Measurements from ENCODE around the gene KLK1.
"Not testable (repeated sequence)": the region's sequence is repeated elsewhere in the genome, so short reads cannot be mapped to it uniquely, and the experiment has no call there.

The KLK1 gene

GRCh38 chr19:50791594-50792271, 31.9 kb downstream of the KLK1 start:
- no peak for FAIRE-seq

DNA sequence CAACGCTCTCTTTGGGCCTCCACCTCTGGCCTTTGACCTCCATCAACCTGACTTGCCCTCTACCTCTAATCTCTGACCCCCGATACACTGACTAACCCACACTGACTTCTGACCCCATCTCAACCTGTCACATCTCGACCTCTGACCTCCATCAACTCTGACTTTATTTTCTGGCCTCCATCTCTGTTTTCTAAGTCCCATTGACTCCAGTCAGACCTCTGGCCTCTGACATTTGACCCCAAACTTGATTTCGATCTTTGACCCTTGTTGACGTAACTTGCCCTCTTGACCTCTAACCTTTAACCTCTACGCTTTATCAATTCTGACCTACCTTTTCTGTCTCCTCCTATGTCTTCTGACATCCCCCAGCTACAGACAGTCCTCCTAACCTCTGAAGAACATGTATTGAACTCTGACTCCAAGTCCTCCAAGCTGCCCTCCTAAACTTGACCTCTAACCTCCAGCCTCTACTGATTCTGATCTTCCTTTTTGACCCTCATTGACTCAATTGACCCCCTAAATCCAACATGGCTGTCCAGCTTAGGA, 32.6 kb downstream of the KLK1 start:
- no peak for FAIRE-seq

DNA sequence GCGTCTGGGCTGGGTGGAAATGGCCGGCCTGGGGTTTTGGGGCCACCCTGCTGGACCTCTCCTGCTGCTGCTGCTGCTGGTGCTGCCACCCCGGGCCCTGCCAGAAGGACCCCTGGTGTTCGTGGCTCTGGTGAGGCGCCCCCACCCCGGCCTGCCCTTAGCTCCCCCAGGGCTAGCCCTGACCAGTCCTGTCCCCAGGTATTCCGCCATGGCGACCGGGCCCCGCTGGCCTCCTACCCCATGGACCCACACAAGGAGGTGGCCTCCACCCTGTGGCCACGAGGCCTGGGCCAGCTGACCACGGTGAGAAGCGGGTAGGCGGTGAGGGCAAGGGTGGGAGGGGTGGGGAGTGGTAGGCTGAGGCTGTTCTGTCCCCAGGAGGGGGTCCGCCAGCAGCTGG, 33.2 kb downstream of the KLK1 start, which contains the start of gene ACP4:
ACP4 (plus strand) TSS at position 20 of the 400 bp plus-strand sequence; CDS start at position 20, 0 bp downstream.
- no peak for FAIRE-seq

GRCh38 chr19:50785329-50785728, 38.3 kb downstream of the KLK1 start:
- FAIRE-seq = no peak

GRCh38 chr19:50784710-50785109, 38.9 kb downstream of the KLK1 start:
- FAIRE-seq = no peak

DNA sequence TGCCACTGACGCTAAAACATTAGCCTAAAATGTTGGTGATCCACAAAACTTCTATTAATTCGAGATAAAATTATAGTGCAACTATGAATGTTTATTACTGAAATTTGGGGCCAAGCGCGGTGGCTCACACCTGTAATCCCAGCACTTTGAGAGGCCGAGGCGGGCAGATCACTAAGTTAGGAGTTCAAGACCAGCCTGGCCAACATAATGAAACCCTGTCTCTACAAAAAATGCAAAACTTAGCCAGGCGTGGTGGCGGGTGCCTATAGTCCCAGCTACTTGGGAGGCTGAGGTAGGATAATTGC, 39.8 kb downstream of the KLK1 start:
- not testable (repeated sequence) for FAIRE-seq

DNA sequence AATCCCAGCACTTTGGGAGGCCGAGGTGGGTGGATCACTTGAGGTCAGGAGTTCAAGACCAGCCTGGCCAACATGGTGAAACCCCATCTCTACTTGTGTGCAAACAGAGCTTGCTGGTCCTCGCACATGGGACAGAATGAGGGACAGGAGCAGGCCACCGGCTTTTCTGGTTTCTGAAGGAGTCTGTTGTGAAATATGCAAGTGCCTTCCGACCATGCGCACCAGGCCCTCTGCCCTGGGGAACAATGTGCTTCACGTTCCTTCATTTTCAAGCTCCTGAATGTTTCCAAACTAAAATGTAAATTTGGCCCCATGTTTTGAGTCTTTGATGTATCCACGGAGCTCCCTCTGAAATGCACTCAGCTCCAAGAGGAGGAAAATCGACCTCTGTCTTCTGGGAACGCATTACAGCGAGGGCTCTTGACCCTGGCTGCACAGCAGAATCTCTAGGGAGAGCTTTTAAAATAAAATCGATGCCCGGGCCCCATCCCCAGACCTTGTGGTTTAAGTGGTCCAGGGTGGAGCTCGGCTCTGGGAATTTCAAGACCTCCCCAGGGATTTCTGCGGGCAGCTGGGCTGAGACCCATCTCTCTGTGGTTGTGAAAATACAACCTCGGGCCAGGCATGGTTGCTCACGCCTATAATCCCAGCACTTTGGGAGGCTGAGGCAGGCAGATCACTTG, 42.7 kb downstream of the KLK1 start:
- no peak for FAIRE-seq

- FAIRE-seq = no peak
These were observed 43.8 kb downstream of the KLK1 start for GRCh38 chr19:50779504-50780457.

- FAIRE-seq = no peak
These were observed 44.6 kb downstream of the KLK1 start for GRCh38 chr19:50778906-50779430.

GRCh38 chr19:50777830-50778303, 45.7 kb downstream of the KLK1 start:
- no peak for FAIRE-seq

- no peak for FAIRE-seq
These were observed 46.3 kb downstream of the KLK1 start for GRCh38 chr19:50777261-50777660.

- no peak for FAIRE-seq
These were observed 47.5 kb downstream of the KLK1 start for GRCh38 chr19:50776131-50776530.

DNA sequence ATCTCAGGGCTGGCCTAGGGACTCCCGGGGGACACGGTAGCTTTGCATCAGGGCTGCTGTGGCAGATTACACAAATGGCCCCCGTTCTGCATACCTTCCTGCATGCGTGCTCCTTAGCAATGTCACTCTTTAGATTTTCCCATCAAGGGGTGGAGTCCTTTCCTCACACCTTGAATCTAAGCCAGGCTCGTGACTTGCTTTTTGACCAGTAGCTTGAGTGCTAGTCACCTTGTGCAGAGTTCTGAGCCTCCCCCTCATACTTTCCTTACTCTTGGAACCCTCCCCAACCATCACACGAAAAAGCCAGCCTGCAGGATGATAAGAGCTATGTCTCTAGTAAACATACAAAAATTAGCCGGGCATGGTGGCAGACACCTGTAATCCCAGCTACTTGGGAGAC, 50.1 kb downstream of the KLK1 start:
- FAIRE-seq = not testable (repeated sequence)

- not testable (repeated sequence) for FAIRE-seq
These were observed 50.7 kb downstream of the KLK1 start for GRCh38 chr19:50772912-50773311.

GRCh38 chr19:50772476-50772875, 51.1 kb downstream of the KLK1 start:
- no peak for FAIRE-seq

- no peak for FAIRE-seq
These were observed 52.7 kb downstream of the KLK1 start for GRCh38 chr19:50770888-50771287.

GRCh38 chr19:50770164-50770563, 53.4 kb downstream of the KLK1 start, which contains the start of gene GPR32:
GPR32 (plus strand) TSS chr19:50770464; CDS start chr19:50770601, 137 bp downstream.
- not testable (repeated sequence) for FAIRE-seq
